HFF-Myc (cell line): Measurements from ENCODE around the gene AKAP6.
A peak's percentile ranks its signal among the peaks of the same experiment; 100 is the strongest.

Experiments
- DNase-seq: peaks from one replicate; pipeline ENCODE4 v3.0.0-alpha.2; 2011; ENCODE audit warnings: low read depth; ENCODE audit errors: extremely low read depth
- H3K4me3 ChIP-seq: replicated peaks from 2 replicates; pipeline ENCODE4 v1.5.1; 2011; ENCODE audit warnings: low read depth, mild to moderate bottlenecking, control low read depth, low read length
- CTCF ChIP-seq: IDR thresholded peaks from 2 replicates; pipeline ENCODE4 v1.5.1; 2012; ENCODE audit warnings: mild to moderate bottlenecking, low read depth, low read length, control low read depth; ENCODE audit errors: missing control alignments

The AKAP6 gene

DNA sequence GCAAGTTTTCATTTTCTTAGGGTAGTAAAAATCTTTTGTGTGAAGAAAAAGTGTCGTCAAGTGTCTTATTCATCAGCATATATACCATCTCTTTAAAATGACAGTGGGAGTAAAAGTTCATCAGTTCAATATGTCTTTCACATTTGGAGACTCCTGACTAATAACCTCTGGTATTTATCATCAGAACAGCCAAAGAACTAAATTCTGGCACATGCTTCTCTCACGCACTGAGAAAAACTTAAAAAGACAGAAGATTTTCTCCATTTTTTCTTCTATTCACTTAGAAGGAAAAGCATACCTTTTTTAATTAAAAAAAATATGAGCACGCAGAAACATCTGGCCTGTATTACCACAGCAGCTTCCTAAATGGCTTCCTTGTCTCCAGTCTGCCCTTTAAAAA lies 265.7 kb downstream of the AKAP6 start:
- no peak for TF ChIP-seq CTCF
- peak; percentile 63 for DNase-seq
- H3K4me3 ChIP-seq = no peak overlapping the region

GRCh38 chr14:32595497-32595896 lies 266.4 kb downstream of the AKAP6 start:
- H3K4me3 ChIP-seq = no peak overlapping the region
- TF ChIP-seq CTCF = no peak
- no peak for DNase-seq

DNA sequence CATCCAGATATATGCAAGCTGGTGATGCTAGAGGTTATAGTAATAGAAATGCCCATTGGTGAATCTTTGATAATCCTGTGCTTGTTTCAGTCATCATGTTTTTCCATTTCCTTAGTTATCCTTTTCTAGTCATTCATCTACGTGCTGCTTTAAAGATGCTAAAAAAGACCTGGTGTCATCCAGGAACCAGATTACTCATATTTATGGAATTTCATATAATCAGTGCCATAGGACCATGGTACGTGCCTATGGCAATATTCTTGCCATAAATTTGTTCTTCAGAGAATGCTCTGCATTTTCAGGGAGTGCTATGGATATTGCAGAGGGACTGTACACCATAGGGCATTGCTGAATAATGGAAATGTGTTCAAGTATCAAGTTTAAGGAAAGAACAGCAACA lies 267.3 kb downstream of the AKAP6 start:
- TF ChIP-seq CTCF = no peak
- no peak for DNase-seq
- no peak overlapping the region for H3K4me3 ChIP-seq

GRCh38 chr14:32597771-32598170 lies 268.7 kb downstream of the AKAP6 start:
- no peak overlapping the region for H3K4me3 ChIP-seq
- TF ChIP-seq CTCF = no peak
- no peak for DNase-seq

- DNase-seq = no peak
- no peak overlapping the region for H3K4me3 ChIP-seq
- TF ChIP-seq CTCF = no peak
These were observed 272.0 kb downstream of the AKAP6 start for GRCh38 chr14:32601069-32601468.

DNA sequence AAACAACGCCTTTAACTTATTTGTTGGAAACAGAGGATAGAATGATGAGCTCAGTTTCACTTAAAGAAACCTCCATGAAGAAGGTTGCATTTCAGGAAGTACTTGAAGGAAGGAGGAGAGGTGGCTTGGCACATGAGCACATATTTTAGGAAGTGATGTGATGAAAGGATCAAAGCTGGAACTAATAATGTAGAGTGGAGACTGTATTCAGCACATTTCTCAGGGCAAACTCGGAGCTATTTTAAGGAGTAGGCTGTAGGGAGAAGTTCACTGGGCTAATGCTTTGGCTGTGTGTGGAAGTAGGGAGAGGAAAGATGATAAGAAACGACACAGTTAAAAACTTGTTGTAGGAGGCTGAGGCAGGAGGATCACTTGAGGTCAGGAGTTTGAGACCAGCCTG lies 272.8 kb downstream of the AKAP6 start:
- no peak for DNase-seq
- no peak for TF ChIP-seq CTCF
- no peak overlapping the region for H3K4me3 ChIP-seq

DNA sequence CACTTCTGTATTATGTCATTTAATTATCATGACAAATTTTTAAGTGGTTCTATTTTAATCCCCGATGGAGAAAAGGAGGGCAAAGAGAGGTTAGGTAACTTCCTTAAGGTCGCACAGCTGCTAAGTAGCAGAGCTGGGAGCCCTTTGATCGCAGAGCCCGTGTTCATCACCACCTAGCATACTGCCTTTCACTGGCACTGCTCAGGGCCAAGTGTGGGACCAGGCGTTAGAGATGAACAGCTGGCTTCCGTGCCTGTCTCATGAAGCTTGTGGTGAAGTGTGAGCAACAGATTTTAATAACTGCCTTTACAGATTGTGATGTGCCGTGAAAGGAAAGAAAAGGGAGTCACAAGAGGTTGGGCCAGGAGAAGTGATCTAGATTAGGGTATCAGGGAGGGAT lies 273.6 kb downstream of the AKAP6 start:
- TF ChIP-seq CTCF = no peak
- H3K4me3 ChIP-seq = no peak overlapping the region
- DNase-seq = no peak
